Measurements from ENCODE around the gene PLEKHM3. TPM values are rescaled to one million over a fixed set of nuclear protein-coding genes. Genes with fewer than 3 reads are reported as not detected.

Gene PLEKHM3
- total and polyA plus RNA-seq, 2 of the 13 experiments (the other 11 are each of a cell fraction or from before 2014, with no cell fraction given) = 4.5 to 4.7 TPM

GRCh38 chr2:207782238-207783030 lies 242.9 kb downstream of the PLEKHM3 start (continued):
- TF ChIP-seq NFAT5 (CRISPR knock-in tag; IDR thresholded peaks at IDR 0.05) (no peak), MAFK (conservative IDR thresholded peaks at IDR 0.05 in 1 of 2, IDR thresholded peaks at IDR 0.05 in 1 of 2; ENCODE audit: low read length in 2 of 2) (no peak), FOXO1 (CRISPR knock-in tag; IDR thresholded peaks at IDR 0.05) (peak; percentile 92), TCF7L2 (IDR thresholded peaks at IDR 0.05; ENCODE audit: low read depth, low read length) (no peak), SP4 (CRISPR knock-in tag; IDR thresholded peaks at IDR 0.05) (no peak; the same call in 1 of the 2 replicates), ZNF589 (CRISPR knock-in tag; conservative IDR thresholded peaks at IDR 0.05) (no peak), ZNF737 (CRISPR knock-in tag; IDR thresholded peaks at IDR 0.05; ENCODE audit: borderline replicate concordance) (no peak), FOXO4 (CRISPR knock-in tag; conservative IDR thresholded peaks at IDR 0.05) (no peak), GLMP (CRISPR knock-in tag; IDR thresholded peaks at IDR 0.05; ENCODE audit: borderline replicate concordance) (no peak), ZNF557 (CRISPR knock-in tag; IDR thresholded peaks at IDR 0.05) (no peak), MZF1 (CRISPR knock-in tag; IDR thresholded peaks at IDR 0.05; ENCODE audit: borderline replicate concordance) (no peak), SMAD9 (CRISPR knock-in tag; IDR thresholded peaks at IDR 0.05) (no peak), ARNT2 (CRISPR knock-in tag; IDR thresholded peaks at IDR 0.05; ENCODE audit: low read depth) (no peak), ZNF609 (CRISPR knock-in tag; IDR thresholded peaks at IDR 0.05; ENCODE audit: borderline replicate concordance) (peak; percentile 57; the same call in 1 of the 2 replicates)

Data from HepG2 (cell line).